NCI-H2107 (cell line): ENCODE measurements around the gene MTR.
"Not testable (repeated sequence)": the region's sequence is repeated elsewhere in the genome, so short reads cannot be mapped to it uniquely, and the experiment has no call there.

Experiments
- DNase-seq: peaks from one replicate; lab custom pipeline; 2025; lab: John Stamatoyannopoulos, UW

The MTR gene

GRCh38 chr1:236904892-236905741 lies 110.0 kb downstream of the MTR start:
- no peak for DNase-seq

- no peak for DNase-seq
Observed at GRCh38 chr1:236907205-236907604, 112.1 kb downstream of the MTR start.

GRCh38 chr1:236908669-236909068 lies 113.6 kb downstream of the MTR start:
- DNase-seq: no peak

GRCh38 chr1:236911047-236911446 lies 116.0 kb downstream of the MTR start:
- DNase-seq: not testable (repeated sequence)

- DNase-seq: no peak
Observed at GRCh38 chr1:236913371-236914037, 118.4 kb downstream of the MTR start.

- no peak for DNase-seq
Observed at GRCh38 chr1:236914375-236914774, 119.3 kb downstream of the MTR start.

- no peak for DNase-seq
Observed at GRCh38 chr1:236916131-236916800, 121.2 kb downstream of the MTR start.

GRCh38 chr1:236917448-236917847 lies 122.4 kb downstream of the MTR start:
- no peak for DNase-seq

GRCh38 chr1:236920286-236920894 lies 125.3 kb downstream of the MTR start:
- DNase-seq: no peak

- no peak for DNase-seq
Observed at GRCh38 chr1:236921610-236922009, 126.5 kb downstream of the MTR start.

- no peak for DNase-seq
Observed at GRCh38 chr1:236922190-236922589, 127.1 kb downstream of the MTR start.

GRCh38 chr1:236925386-236925785 lies 130.3 kb downstream of the MTR start:
- DNase-seq: no peak

GRCh38 chr1:236930503-236930902 lies 135.4 kb downstream of the MTR start:
- no peak for DNase-seq

- DNase-seq: no peak
Observed at GRCh38 chr1:236938760-236939159, 143.7 kb downstream of the MTR start.

GRCh38 chr1:236942431-236942830 lies 147.3 kb downstream of the MTR start:
- DNase-seq: no peak

- no peak for DNase-seq
Observed at GRCh38 chr1:236944556-236944955, 149.5 kb downstream of the MTR start.

- DNase-seq: no peak
Observed at GRCh38 chr1:236945002-236945401, 149.9 kb downstream of the MTR start.

GRCh38 chr1:236947794-236948193 lies 152.7 kb downstream of the MTR start:
- no peak for DNase-seq

GRCh38 chr1:236948381-236948780 lies 153.3 kb downstream of the MTR start:
- no peak for DNase-seq

GRCh38 chr1:236948996-236949395 lies 153.9 kb downstream of the MTR start:
- no peak for DNase-seq

GRCh38 chr1:236950365-236950764 lies 155.3 kb downstream of the MTR start:
- no peak for DNase-seq

GRCh38 chr1:236951672-236952071 lies 156.6 kb downstream of the MTR start:
- no peak for DNase-seq
